ENCODE data around the gene THG1L. TPM values are rescaled to one million over a fixed set of nuclear protein-coding genes. Genes with fewer than 3 reads are reported as not detected.

The THG1L gene
- total RNA-seq, 1 experiment from 2014 or later, result 12.3 TPM

DNA sequence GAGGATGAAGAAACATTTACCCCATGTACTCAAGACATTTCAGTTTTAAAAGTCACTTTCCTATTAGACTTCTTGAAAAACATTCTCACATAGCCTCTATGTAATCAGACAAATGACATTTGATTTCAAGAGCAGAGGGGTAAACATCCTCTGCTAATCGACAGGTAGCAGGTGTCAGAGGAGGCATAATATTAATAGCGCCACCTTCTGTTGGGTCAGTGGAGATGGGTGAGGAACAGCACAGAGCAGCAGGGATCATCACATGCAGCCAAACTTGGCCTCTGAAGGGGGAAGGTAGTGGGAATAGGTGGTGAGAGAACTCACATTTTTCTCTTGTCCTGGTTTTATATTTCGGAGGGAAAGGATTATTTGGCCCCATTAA, 9.0 kb downstream of the THG1L start:
- Mint-ChIP-seq H3K4me1 (peaks cover 6% of the 10 kb centered on the region), H3K9me3 (peaks cover 6% of the 10 kb centered on the region; the same call in 1 of the 2 replicates), H3K27ac (0 out of 2 replicates have a peak overlapping the region, but pooled peaks have one; percentile 13), H3K4me3 (no peak overlapping the region), H3K36me3 (peaks cover 36% of the 10 kb centered on the region), H3K27me3 (ENCODE audit: low read depth) (peaks cover 15% of the 10 kb centered on the region)
- ATAC-seq, result peak; percentile 45
- DNase-seq (ENCODE audit: low spot score), result peak; percentile 27
- ChIA-PET CTCF (interaction anchor here (0.6 kb wide), 1 partner anchor 475 kb away, joined by 4 read pairs; no protein-coding TSS in a partner anchor), POLR2A (no interaction called here)
- TF ChIP-seq, protein P1, sequence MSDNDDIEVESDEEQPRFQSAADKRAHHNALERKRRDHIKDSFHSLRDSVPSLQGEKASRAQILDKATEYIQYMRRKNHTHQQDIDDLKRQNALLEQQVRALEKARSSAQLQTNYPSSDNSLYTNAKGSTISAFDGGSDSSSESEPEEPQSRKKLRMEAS (CRISPR knock-in tag; IDR thresholded peaks at IDR 0.05), result 0 out of 2 replicates have a peak, but pooled peaks have one; percentile 22
- TF ChIP-seq SMAD4 (CRISPR knock-in tag; IDR thresholded peaks at IDR 0.05), result no peak
- no peak for TF ChIP-seq ZNF317 (CRISPR knock-in tag; IDR thresholded peaks at IDR 0.05; ENCODE audit: borderline replicate concordance, low read depth)
- no peak for TF ChIP-seq ZNF121 (CRISPR knock-in tag; IDR thresholded peaks at IDR 0.05)
- TF ChIP-seq, protein P2, sequence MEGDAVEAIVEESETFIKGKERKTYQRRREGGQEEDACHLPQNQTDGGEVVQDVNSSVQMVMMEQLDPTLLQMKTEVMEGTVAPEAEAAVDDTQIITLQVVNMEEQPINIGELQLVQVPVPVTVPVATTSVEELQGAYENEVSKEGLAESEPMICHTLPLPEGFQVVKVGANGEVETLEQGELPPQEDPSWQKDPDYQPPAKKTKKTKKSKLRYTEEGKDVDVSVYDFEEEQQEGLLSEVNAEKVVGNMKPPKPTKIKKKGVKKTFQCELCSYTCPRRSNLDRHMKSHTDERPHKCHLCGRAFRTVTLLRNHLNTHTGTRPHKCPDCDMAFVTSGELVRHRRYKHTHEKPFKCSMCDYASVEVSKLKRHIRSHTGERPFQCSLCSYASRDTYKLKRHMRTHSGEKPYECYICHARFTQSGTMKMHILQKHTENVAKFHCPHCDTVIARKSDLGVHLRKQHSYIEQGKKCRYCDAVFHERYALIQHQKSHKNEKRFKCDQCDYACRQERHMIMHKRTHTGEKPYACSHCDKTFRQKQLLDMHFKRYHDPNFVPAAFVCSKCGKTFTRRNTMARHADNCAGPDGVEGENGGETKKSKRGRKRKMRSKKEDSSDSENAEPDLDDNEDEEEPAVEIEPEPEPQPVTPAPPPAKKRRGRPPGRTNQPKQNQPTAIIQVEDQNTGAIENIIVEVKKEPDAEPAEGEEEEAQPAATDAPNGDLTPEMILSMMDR (IDR thresholded peaks at IDR 0.05), result peak; percentile 39; the same call in 1 of the 2 replicates

DNA sequence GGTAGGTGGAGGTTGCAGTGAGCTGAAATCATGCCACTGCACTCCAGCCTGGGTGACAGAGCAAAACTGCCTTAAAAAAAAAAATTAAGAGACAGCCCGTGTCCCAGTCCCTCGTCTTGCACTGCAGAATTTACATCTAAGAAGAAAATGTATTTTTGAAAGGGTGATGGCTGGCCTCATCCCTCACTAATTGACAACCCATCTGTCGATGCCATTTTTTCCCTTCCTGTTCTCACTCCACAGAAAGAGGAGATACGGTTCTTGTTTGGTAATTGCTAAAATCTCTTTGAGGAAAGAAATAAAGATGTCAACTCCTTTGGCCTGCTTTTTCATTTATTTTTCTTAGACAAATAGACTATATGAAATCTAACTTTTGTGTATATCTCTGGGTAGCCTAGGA, 9.9 kb downstream of the THG1L start:
- POLR2A ChIA-PET, result interaction anchor here (0.6 to 1.1 kb wide), 2 partner anchors 10 to 90 kb away, joined by 3 to 4 read pairs; partner anchors contain the start of gene THG1L
- TF ChIP-seq NR2C2 (CRISPR knock-in tag; IDR thresholded peaks at IDR 0.05) (no peak), CREB1 (CRISPR knock-in tag; IDR thresholded peaks at IDR 0.05) (no peak), MXD4 (CRISPR knock-in tag; IDR thresholded peaks at IDR 0.05; ENCODE audit: borderline replicate concordance) (no peak), NFATC4 (CRISPR knock-in tag; IDR thresholded peaks at IDR 0.05) (no peak), ZNF219 (CRISPR knock-in tag; IDR thresholded peaks at IDR 0.05; ENCODE audit: borderline replicate concordance) (no peak)
- TF ChIP-seq, protein P3, sequence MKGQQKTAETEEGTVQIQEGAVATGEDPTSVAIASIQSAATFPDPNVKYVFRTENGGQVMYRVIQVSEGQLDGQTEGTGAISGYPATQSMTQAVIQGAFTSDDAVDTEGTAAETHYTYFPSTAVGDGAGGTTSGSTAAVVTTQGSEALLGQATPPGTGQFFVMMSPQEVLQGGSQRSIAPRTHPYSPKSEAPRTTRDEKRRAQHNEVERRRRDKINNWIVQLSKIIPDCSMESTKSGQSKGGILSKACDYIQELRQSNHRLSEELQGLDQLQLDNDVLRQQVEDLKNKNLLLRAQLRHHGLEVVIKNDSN (CRISPR knock-in tag; IDR thresholded peaks at IDR 0.05), result no peak
- TF ChIP-seq, protein P4, sequence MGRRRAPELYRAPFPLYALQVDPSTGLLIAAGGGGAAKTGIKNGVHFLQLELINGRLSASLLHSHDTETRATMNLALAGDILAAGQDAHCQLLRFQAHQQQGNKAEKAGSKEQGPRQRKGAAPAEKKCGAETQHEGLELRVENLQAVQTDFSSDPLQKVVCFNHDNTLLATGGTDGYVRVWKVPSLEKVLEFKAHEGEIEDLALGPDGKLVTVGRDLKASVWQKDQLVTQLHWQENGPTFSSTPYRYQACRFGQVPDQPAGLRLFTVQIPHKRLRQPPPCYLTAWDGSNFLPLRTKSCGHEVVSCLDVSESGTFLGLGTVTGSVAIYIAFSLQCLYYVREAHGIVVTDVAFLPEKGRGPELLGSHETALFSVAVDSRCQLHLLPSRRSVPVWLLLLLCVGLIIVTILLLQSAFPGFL (CRISPR knock-in tag; IDR thresholded peaks at IDR 0.05; ENCODE audit: borderline replicate concordance), result no peak
- TF ChIP-seq, protein P5, sequence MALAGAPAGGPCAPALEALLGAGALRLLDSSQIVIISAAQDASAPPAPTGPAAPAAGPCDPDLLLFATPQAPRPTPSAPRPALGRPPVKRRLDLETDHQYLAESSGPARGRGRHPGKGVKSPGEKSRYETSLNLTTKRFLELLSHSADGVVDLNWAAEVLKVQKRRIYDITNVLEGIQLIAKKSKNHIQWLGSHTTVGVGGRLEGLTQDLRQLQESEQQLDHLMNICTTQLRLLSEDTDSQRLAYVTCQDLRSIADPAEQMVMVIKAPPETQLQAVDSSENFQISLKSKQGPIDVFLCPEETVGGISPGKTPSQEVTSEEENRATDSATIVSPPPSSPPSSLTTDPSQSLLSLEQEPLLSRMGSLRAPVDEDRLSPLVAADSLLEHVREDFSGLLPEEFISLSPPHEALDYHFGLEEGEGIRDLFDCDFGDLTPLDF (CRISPR knock-in tag; IDR thresholded peaks at IDR 0.05), result no peak
- TF ChIP-seq, protein P6, sequence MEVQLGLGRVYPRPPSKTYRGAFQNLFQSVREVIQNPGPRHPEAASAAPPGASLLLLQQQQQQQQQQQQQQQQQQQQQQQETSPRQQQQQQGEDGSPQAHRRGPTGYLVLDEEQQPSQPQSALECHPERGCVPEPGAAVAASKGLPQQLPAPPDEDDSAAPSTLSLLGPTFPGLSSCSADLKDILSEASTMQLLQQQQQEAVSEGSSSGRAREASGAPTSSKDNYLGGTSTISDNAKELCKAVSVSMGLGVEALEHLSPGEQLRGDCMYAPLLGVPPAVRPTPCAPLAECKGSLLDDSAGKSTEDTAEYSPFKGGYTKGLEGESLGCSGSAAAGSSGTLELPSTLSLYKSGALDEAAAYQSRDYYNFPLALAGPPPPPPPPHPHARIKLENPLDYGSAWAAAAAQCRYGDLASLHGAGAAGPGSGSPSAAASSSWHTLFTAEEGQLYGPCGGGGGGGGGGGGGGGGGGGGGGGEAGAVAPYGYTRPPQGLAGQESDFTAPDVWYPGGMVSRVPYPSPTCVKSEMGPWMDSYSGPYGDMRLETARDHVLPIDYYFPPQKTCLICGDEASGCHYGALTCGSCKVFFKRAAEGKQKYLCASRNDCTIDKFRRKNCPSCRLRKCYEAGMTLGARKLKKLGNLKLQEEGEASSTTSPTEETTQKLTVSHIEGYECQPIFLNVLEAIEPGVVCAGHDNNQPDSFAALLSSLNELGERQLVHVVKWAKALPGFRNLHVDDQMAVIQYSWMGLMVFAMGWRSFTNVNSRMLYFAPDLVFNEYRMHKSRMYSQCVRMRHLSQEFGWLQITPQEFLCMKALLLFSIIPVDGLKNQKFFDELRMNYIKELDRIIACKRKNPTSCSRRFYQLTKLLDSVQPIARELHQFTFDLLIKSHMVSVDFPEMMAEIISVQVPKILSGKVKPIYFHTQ (CRISPR knock-in tag; IDR thresholded peaks at IDR 0.05), result no peak
- TF ChIP-seq, protein P7, sequence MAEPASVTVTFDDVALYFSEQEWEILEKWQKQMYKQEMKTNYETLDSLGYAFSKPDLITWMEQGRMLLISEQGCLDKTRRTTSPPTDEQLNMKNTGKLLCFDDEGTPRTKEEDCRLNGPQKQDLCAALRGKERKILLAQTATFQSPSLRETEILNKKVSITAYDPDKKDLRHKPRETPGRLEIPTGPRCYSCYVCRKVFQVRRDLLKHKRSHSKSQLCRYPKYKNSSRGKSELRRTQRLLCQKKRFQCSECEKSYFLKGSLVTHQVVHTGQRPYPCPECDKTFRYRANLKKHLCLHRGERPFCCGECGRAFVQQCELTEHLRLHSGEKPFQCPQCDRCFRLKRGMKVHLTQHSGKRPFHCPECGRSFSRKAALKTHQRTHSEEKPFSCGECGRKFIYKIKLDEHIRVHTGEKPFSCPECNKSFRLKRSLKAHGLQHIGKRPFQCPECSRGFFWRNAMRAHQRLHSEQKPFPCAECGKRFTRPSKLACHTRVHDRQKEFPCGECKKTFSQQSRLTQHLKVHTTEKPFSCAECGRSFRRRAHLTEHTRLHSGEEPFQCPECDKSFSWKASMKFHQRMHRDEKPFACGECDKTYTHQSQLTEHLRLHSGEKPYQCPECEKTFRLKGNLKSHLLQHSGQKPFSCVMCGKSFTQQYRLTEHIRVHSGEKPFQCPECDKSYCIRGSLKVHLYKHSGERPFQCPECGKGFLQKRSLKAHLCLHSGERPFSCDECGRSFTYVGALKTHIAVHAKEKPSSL (CRISPR knock-in tag; conservative IDR thresholded peaks at IDR 0.05), result no peak
- Mint-ChIP-seq H3K4me3 (no peak overlapping the region), H3K36me3 (peaks cover 31% of the 10 kb centered on the region), H3K9me3 (peaks cover 6% of the 10 kb centered on the region; the same call in 1 of the 2 replicates), H3K4me1 (peaks cover 6% of the 10 kb centered on the region), H3K27me3 (ENCODE audit: low read depth) (peaks cover 20% of the 10 kb centered on the region), H3K27ac (no peak overlapping the region)
- DNase-seq (ENCODE audit: low spot score) (no peak), ATAC-seq (no peak)
- CTCF ChIA-PET, result interaction anchor here (0.6 to 4.1 kb wide), 2 partner anchors 10 to 476 kb away, joined by 4 to 45 read pairs; partner anchors contain the start of gene THG1L

Data from WTC11 (cell line).